ENCODE measurements around the gene FAM32A. TPM values are rescaled to one million over a fixed set of nuclear protein-coding genes. Genes with fewer than 3 reads are reported as not detected.
"Not testable (repeated sequence)": the region's sequence is repeated elsewhere in the genome, so short reads cannot be mapped to it uniquely, and the experiment has no call there.

The FAM32A gene
- total RNA-seq, 1 donor from 2014 or later = 173 TPM

- DNase-seq (ENCODE audit: low read depth) = no peak
Observed at GRCh38 chr19:16164222-16164890, 20.9 kb upstream of the FAM32A start.

GRCh38 chr19:16166417-16166816 is 18.8 kb upstream of the FAM32A start:
- DNase-seq (ENCODE audit: low read depth) = no peak

DNA sequence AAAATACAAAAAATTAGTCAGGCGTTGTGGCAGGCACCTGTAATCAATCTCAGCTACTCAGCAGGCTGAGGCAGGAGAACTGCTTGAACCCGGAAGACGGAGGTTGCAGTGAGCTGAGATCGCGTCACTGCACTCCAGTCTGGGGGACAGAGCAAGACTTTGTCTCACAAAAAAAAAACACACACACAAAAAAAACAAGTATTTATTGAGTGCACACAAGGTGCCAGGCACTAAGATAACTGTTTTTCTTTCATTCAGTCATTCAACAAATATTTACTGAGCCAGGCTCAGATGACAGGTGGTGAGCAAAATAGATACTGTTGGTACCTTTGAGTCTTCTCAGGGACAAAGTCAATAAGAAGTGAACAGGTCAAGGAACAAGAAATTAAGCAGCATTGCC is 18.2 kb upstream of the FAM32A start:
- no peak for DNase-seq (ENCODE audit: low read depth)

- DNase-seq (ENCODE audit: low read depth) = no peak
Observed at GRCh38 chr19:16168465-16169081, 16.6 kb upstream of the FAM32A start.

DNA sequence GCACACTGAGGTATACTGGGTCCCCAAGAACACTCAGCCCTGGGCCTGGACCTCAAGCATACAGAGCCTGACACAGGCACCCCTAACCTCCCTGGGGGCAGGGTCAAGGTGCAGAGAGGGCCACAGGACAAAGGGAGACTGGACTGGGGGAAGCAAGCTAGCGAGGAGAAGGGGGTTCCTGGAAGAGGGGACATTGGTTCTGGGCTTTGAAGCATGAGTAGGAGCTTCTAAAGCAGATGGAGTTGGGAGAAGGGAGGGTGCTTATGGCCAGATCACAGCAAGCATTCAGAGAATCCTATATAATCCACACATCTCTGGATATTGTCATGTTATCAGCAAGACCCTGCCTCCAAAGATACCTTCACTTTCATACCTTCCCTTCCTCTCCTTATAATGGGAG is 15.1 kb upstream of the FAM32A start:
- DNase-seq (ENCODE audit: low read depth) = no peak

GRCh38 chr19:16175954-16176353 is 9.3 kb upstream of the FAM32A start:
- no peak for DNase-seq (ENCODE audit: low read depth)

DNA sequence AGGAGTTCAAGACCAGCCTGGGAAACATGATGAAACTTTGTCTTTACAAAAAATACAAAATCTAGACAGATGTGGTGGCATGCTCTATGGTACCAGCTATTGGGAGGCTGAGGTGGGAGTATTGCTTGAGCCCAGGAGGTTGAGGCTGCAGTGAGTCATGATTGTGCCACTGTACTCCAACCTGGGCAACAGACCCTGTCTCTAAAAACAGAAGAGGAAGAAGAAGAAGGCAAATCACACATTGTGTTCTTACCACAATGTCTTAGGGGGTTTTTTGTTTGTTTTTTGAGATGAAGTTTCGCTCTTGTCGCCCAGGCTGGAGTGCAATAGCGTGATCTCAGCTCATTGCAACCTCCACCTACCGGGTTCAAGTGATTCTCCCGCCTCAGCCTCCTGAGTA is 6.3 kb upstream of the FAM32A start:
- not testable (repeated sequence) for DNase-seq (ENCODE audit: low read depth)

DNA sequence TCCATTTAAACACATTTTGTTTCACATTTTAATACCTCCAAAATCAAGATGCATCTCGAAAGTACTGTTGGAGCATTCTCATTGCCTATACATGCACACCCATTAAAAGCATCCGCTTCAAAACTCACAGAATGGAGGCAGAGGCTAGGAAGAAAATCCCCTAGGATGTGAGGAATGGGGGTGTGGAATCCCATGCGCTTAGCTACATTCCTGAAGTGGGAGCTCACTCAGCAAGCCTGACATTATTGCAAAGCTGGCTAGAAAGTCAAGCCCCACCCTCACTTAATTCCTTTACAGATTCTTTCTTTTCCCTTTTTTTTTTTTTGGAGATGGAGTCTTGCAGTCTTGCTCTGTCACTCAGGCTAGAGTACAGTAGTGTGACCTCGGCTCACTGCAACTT is 4.6 kb upstream of the FAM32A start:
- DNase-seq (ENCODE audit: low read depth) = peak; percentile 31

DNA sequence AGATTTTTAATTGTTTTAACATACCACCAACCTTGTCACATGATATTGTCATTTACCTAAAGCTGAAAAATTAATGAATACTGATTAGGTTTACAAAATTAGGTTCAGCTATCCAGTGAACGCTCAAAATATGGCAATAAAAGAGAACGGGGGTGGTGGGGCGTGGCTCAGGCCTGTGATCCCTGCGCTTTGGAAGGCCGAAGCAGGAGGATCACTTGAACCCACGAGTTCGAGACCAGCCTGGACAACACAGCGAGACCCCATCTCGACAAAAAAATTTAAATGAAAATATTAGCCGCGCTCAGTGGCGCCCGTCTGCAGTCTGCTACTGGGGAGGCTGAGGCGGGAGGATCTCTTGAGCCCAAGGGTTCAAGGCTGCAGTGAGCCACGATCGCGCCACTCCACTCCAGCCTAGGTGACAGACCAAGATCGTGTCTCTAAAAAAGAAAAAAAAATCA is 516 bp upstream of the FAM32A start:
- DNase-seq (ENCODE audit: low read depth) = no peak

DNA sequence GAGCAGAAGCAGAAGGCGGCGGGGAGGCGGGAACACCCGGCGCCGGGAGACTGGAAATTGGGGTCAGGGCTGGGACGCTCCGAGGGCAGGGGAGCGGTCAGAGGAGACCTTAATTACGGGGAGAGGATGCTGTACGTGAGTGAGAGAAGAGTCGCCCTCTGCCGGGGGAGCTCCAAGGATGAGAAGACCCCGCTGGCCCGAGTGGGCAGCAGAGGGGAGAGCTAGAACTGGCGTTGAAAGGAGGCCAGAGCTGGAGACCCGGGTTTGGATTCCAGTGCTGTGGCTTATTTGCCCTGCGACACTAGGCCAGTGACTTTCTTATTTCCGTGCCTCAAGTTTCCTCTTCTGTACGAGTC is 536 bp downstream of the FAM32A start:
- no peak for DNase-seq (ENCODE audit: low read depth)

DNA sequence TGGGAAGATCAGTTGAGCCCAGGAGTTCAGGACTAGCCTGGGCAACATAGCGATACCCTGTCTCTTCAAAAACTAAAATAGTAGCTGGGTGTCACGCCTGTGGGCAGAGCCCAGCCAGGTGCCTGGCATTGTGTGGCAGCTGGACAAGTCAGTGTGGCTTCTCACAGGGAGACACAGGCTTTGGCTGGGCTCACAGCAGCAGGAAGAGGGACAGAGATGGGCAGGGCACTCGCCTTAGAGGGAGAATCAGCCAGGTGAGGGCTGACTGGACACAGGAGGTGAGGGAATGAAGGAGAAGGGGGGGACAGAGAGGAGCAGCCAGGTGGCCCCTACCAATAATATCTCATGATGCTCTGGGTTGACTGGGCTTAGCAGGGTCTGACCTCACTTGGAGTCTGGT is 3.3 kb downstream of the FAM32A start:
- DNase-seq (ENCODE audit: low read depth) = no peak

DNA sequence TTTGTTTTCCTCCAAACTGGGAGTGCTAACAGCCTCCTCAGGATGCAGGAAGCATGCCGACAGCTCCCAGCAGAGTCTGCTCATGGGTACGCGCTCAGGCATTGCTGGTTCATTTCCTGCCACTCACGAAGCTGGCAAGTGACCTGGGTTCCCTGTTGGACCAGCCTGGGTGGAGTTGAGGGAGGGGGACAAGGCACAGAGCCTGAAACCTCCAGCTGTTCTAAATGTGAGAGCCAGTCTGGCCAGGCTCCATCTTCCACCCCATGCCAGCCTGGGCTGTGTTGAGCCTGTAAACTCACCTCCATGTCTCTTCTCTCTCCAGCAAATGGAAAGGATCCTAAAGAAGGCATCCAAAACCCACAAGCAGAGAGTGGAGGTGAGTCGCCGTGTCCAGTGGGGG is 5.0 kb downstream of the FAM32A start:
- DNase-seq (ENCODE audit: low read depth) = no peak

DNA sequence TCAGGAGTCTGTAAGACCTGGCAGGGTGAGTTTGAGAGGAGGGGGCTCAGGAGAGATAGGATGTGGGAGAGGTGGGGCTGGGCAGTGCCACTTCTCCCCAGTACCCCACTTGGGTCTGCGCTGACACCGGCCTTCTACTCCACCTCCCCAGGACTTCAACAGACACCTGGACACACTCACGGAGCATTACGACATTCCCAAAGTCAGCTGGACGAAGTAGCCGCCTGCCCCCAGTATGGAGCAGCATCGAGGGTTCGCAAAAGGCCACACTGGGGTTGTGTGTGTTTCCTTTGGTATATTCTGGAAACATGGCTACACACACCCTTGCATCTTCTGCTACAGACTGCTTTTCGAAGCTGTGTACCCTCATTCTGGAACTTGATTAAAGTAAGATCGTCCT is 5.5 kb downstream of the FAM32A start:
- DNase-seq (ENCODE audit: low read depth) = no peak

- no peak for DNase-seq (ENCODE audit: low read depth)
Observed at GRCh38 chr19:16191216-16191908, 6.2 kb downstream of the FAM32A start.

GRCh38 chr19:16193466-16193865 is 8.3 kb downstream of the FAM32A start:
- DNase-seq (ENCODE audit: low read depth) = no peak

GRCh38 chr19:16197188-16197621 is 12.0 kb downstream of the FAM32A start:
- peak; percentile 77 for DNase-seq (ENCODE audit: low read depth)

DNA sequence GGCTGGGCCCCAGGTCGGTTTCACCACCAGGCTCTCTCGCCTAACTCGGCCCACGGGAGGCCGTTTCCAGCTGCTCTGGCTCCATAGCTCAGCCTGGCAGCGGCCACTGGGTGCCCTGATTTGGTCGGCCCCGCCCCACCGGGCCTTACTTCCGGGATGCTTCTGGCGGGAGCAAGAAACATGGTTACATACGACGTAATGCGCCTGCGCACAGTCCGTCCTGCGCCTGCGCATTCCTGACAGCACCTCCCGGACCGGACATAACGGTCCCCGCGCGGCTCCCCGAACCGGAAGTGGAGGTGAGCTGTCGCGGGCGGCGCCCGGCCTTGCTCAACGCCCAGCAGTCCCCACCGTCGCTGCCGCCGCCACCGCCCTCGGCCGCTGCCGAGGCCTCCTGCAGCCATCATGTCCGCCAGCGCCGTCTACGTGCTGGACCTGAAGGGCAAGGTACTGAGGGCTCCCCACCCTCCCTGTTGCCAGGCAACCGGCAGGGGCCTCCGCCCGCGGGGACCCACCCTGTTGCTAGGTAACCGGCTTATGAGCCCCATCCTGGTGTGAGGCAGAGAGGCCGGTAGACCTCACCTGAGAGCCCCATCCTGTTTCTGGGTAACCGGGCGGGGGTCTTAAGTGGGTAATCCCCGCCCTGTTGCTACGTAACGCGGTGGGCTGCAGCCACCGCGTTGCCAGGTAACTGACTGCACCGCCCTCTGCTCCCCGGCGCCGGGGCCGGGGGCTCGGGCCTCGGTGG is 12.6 kb downstream of the FAM32A start, which contains the start of gene AP1M1:
Gene AP1M1, plus strand, starts transcription at position 290 of the 748 bp plus-strand sequence. Its CDS starts 116 bp downstream, at position 406.
- DNase-seq (ENCODE audit: low read depth) = peak; percentile 96

DNA sequence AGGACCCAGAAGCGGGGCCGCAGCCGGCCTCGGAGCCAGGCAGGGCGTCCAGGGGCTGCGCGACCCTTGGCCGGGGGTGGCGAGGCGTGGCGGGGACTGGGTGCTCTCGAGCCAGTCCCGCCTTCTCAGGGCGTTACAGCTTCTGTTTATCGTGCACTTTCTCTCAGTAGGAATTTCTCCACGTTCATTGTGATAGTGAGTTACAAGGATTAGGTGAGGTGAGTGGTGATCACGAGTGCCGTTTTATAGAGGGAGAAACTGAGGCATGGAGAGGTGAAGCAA is 13.1 kb downstream of the FAM32A start:
- no peak for DNase-seq (ENCODE audit: low read depth)

DNA sequence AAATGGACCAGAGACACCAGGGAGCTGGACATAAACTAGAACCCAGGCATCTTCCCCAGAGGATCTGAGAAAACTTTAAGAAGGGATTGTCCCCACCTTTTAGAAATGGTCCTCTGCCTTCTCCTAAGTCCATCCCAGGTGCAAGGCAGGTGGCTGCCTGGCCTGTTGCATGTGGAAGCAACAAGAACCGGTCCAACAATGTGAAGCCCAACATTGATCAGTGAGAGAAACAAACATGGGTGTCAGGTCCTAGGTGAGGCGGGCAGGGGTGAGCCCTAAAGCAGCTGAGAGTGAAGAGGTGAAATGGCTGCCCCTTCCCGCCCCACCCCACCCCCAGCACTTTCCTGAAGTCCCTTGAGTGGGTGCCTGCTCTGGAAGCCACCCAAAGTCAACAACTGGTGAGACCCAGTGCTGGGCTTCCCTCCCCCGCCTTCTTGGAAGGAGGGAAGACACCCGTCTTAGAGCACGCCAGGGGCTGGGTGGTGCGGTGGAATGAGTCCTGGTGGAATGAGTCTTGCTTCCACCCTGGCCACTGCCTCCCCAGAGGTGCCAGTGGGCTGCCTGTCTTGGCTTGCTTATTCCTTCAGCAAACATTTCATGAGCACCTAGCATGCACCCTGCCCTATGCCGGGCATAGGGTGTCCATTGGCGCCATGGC is 14.2 kb downstream of the FAM32A start:
- DNase-seq (ENCODE audit: low read depth) = no peak

DNA sequence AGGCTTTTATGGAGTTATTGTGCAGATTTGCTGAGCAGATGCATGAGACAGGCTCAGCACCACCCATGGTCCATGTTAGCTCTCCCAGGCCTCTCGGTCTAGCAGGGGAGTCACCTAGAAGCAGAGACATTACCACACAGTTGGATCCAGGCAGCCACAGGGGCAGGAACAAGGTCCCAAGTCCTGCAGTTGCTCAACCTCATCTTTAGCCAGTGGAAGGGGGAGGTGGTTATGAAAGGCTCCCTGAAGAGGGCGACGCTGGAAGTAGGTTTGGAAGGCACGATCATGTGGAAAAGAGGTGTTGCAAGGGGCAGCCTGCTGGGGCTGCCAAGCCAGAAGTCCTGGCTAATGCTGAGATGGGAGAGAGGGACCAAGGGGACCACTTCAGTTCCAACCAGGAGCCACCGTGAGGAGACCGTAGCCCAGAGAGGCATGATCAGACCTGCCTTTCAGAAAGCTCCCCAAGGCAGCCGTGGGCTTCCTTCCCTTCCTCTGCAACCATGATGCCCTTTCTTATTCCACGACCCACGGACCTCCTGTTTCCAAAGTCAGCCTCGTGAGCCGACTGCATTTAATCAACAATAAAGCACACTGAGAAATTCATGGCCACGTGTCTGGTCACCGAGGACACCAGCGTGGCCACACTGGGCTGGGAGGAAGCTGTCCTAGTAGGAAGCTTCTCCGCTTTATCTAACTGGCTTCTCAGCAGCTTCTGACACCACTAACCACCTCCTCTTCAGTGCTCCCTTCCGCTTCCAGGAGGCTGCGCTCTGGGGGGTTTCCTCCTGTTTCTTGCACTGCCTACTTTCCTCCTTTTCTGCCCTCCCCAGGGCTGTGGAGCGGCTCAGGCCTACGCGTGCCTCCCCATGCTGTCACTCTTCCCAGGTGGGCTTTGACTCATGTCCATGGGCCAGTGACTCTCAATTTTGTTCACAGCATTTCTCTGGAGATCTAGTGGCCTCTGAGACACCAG is 15.1 kb downstream of the FAM32A start:
- DNase-seq (ENCODE audit: low read depth) = peak; percentile 78

DNA sequence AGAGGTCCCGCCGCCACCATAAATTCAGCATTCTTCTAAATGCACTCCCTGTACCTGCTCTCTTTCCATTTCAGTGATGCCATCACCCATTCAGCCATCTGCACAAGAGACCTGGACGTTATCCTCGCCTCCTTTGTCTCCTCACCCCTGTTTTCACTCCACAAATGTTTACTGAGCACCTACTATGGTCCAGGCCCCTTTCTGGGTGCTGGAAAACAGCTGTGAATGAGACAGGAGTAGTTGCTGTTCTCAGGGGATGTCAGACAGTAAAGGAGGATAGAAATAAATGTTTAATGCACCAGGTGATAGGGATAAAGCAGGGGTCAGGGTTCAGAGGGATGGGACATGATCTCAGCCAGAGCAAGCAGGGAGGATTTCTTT is 15.8 kb downstream of the FAM32A start:
- no peak for DNase-seq (ENCODE audit: low read depth)

Data from renal cortical epithelial cell (primary cell).